WI38 (cell line): Measurements from ENCODE around the gene SLC16A12.
"Not testable (repeated sequence)": the region's sequence is repeated elsewhere in the genome, so short reads cannot be mapped to it uniquely, and the experiment has no call there.

Experiments
- H3K4me3 ChIP-seq: 2 replicates; pipeline ENCODE4 v1.5.1; 2011; ENCODE audit warnings: low read depth, mild to moderate bottlenecking, control low read depth, low read length
- TF ChIP-seq, protein P1 (sequence below): IDR thresholded peaks from 2 replicates; pipeline ENCODE4 v1.5.1; 2012; ENCODE audit warnings: low read depth, mild to moderate bottlenecking, control low read depth, low read length

Gene SLC16A12

DNA sequence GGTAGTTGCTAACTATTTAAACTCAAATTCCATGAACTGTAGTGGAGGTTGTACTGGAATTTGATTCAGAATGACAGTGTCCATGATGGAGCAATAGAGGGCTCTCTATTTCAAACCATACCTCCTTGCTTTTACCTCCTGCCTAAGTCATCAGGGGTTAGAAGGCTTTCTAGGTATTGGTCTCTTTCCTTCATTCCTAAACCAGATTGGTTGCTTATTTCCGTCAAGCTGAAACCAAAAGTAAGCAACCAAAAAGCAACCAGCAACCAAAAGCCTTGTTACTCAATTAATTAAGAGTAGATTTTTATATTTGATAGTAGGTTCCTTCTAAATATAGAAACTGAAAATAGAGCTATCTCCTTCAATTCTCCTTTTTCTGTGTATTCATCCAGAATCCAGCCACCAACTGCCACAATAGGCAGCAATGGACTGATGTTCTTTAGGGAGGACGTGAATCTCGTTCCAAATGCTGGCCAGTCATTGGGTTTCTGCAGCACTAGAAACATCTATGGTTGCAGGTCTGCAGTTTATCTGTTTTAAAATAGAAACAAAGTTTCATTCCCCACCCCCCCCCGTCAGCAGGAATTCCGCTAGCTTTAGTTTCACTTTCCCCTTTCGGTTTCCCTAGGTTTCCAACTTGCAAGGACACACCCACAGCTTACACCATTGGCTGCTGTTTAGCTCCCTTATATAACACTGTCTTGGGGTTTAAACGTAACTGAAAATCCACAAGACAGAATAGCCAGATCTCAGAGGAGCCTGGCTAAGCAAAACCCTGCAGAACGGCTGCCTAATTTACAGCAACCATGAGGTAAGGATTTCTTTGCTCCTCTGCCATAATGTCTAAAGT is 143.3 kb downstream of the SLC16A12 start, which contains the start of gene IFIT1:
Gene IFIT1 (plus strand): TSS at position 717 of the 850 bp plus-strand sequence. CDS start 90 bp downstream, at position 807.
- peak within 1 kb of the TSS; percentile 69 for H3K4me3 ChIP-seq
- TF ChIP-seq, protein P1, sequence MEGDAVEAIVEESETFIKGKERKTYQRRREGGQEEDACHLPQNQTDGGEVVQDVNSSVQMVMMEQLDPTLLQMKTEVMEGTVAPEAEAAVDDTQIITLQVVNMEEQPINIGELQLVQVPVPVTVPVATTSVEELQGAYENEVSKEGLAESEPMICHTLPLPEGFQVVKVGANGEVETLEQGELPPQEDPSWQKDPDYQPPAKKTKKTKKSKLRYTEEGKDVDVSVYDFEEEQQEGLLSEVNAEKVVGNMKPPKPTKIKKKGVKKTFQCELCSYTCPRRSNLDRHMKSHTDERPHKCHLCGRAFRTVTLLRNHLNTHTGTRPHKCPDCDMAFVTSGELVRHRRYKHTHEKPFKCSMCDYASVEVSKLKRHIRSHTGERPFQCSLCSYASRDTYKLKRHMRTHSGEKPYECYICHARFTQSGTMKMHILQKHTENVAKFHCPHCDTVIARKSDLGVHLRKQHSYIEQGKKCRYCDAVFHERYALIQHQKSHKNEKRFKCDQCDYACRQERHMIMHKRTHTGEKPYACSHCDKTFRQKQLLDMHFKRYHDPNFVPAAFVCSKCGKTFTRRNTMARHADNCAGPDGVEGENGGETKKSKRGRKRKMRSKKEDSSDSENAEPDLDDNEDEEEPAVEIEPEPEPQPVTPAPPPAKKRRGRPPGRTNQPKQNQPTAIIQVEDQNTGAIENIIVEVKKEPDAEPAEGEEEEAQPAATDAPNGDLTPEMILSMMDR: no peak

DNA sequence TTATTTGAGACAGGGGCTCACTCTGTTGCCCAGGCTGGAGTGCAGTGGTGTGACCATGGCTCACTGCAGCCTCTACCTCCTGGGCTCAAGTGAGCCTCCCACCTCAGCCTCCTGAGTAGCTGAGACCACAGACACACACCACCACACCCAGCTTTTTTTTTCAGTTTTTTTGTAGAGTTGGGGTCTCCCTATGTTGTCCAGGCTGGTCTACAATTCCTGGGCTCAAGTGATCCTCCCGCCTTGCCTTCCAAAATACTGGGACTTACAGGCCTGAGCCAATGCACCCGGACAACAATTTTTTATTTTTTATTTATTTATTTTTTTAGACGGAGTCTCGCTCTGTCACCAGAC is 144.2 kb downstream of the SLC16A12 start:
- H3K4me3 ChIP-seq: not testable (repeated sequence)

GRCh38 chr10:89390476-89391225 is 144.7 kb downstream of the SLC16A12 start:
- TF ChIP-seq, protein P1: no peak
- no peak overlapping the region for H3K4me3 ChIP-seq

DNA sequence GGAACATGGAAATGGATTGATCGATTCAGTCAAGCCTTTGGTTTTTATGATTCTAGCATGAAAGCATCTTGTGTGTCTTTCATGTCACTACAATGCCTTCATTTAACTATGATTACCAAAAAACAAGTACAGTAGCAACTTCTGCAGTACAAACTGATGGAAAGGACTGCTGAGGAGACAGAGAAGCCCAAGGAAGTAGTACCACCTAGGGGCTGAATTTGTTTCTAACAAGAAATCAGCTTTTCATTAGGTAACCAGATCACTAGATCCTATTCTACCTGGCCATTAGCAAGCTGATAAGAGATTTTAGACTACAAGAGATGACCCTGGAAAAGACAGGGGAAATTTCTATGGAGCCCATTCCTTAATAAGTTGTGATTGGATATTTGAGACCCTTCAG is 146.1 kb downstream of the SLC16A12 start:
- TF ChIP-seq, protein P1: no peak
- H3K4me3 ChIP-seq: no peak overlapping the region

DNA sequence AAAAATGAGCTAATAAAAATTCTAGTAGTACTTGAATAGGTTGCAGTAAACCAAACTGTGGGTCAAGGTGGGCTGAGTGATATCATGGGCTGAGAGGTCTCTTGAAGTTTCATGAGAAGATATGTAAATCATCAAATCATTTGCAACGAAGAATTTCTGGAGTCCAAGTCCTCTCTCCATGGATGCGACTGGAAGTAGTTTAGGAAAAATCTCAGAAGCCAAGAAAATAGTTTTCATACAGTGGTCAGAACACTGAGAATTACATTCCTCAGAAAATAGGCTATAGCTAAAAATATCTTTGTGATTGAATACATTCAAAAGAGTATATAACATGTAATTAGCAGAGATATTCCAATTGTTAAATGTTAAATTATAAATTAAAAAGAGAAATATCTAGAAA is 146.6 kb downstream of the SLC16A12 start:
- no peak overlapping the region for H3K4me3 ChIP-seq
- TF ChIP-seq, protein P1: no peak

- TF ChIP-seq, protein P1: no peak
Observed at GRCh38 chr10:89384474-89385340, 150.7 kb downstream of the SLC16A12 start.

DNA sequence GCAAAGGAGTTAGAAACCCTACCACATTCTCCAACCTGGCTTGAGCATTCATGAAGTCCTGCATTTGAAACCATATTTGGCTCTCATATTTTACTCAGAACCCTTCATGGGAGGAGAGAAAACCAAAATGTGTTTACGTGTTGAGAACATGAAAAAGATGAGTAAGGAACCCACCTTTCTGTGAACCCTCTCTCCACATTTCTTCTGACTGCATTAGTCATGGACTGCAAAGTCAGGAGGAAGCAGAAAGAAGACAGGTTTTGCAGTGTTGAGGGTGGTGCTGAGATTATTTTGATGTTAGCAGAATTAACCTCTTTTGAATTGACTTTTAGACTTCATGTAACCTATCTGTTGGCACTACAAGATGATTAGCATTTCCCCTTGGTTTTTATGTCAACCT is 152.6 kb downstream of the SLC16A12 start:
- TF ChIP-seq, protein P1: no peak
- H3K4me3 ChIP-seq: no peak overlapping the region

More at GRCh38 chr10:89384474-89385340, 150.7 kb downstream of the SLC16A12 start:
- no peak overlapping the region for H3K4me3 ChIP-seq
